ENCODE results near the gene TRIM3. TPM values are rescaled to one million over a fixed set of nuclear protein-coding genes. Genes with fewer than 3 reads are reported as not detected.
A peak's percentile ranks its signal among the peaks of the same experiment; 100 is the strongest.

Gene TRIM3
- total RNA-seq, 1 experiment from 2014 or later = 24.9 TPM

DNA sequence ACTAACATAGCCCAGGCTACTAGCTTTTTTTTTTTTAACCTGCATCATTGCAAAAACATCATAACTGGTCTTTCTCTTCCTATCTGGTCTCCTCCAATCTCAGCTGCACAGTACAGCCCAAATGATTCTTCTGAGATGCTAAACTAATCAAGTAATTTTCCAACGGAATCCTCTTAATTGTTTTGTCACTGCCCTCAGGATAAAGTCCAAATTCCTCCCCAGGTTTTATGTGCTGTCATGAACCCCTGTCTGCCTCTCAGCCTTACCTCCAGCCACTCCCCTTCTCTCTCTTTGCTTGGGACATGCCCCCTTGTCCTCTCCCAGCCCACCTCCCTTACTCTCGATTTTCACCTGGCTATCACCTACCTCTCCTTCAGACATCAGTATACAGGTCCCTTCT, 67.4 kb downstream of the TRIM3 start:
- H3K4me3 ChIP-seq (ENCODE audit: insufficient read depth, low read depth, low read length) = no peak overlapping the region
- H3K27me3 ChIP-seq (ENCODE audit: control insufficient read depth, insufficient read depth, low read length) = no peaks in the 10 kb centered on the region
- DNase-seq = no peak
- H3K36me3 ChIP-seq (replicated peaks; ENCODE audit: control insufficient read depth, insufficient read depth, low read length) = peaks cover 1% of the 10 kb centered on the region; the same call in 1 of the 2 replicates

DNA sequence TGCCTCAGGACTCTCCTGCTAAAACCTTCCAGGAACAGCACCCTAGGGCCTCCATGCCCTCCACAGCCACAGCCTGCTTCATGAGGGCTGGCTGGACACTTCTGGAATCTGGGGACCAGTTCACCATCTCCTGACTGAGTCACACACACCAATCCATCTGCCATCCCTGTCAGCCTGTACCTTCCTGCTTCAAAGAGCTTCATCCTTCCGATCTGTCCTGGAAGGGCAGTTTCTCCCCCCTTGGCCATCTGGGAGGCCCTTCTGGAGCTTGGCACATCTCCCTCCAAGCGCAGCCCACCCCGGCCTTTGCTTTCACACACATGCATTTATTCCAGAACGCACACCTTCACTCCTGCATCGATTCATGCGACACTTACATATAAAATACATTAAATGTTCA, 67.9 kb downstream of the TRIM3 start:
- DNase-seq = peak; percentile 37
- H3K4me3 ChIP-seq (ENCODE audit: insufficient read depth, low read depth, low read length) = no peak overlapping the region

GRCh38 chr11:6405052-6405667, 68.6 kb downstream of the TRIM3 start:
- H3K36me3 ChIP-seq (replicated peaks; ENCODE audit: control insufficient read depth, insufficient read depth, low read length) = peaks cover 1% of the 10 kb centered on the region; the same call in 1 of the 2 replicates
- peak; percentile 97 for DNase-seq
- no peak overlapping the region for H3K4me3 ChIP-seq (ENCODE audit: insufficient read depth, low read depth, low read length)
- no peaks in the 10 kb centered on the region for H3K27me3 ChIP-seq (ENCODE audit: control insufficient read depth, insufficient read depth, low read length)

More for the DNA sequence above, 67.9 kb downstream of the TRIM3 start:
- H3K27me3 ChIP-seq (ENCODE audit: control insufficient read depth, insufficient read depth, low read length) = no peaks in the 10 kb centered on the region
- peaks cover 1% of the 10 kb centered on the region; the same call in 1 of the 2 replicates for H3K36me3 ChIP-seq (replicated peaks; ENCODE audit: control insufficient read depth, insufficient read depth, low read length)

DNA sequence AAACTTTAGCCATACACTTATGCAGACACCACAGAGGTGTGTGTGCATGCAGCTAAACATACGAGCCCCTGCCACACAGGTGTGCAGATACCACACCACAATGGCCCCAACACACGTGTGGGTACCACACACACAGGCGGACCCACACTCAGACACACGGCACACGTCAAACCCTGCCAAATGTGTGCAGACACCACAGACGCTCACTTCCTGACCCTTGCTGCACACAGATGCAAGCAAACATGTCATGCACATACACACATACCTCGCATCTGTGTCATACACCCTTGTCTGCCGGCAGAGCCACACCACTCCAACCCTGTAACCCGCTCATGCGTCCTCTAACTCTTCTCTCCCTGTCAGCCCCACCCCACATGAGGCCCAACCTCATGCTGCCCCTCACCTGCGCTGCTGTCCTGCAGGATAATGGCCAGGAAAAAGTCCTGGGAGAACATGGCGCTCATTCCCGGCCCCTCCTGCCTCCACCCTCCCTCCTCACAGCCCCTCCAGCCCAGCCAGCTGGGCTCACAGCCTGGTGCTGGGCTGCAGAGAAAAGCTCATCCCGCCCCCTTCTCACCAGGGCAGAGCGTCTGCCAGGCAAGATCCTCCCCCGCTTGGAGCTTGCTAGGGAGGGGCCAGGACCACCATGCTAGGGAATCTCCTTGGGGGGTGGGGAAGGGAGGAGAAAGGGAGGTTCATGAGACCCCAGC, 69.2 kb downstream of the TRIM3 start:
- peak; percentile 84 for DNase-seq
- peaks cover 1% of the 10 kb centered on the region; the same call in 1 of the 2 replicates for H3K36me3 ChIP-seq (replicated peaks; ENCODE audit: control insufficient read depth, insufficient read depth, low read length)
- H3K27me3 ChIP-seq (ENCODE audit: control insufficient read depth, insufficient read depth, low read length) = no peaks in the 10 kb centered on the region
- no peak overlapping the region for H3K4me3 ChIP-seq (ENCODE audit: insufficient read depth, low read depth, low read length)

DNA sequence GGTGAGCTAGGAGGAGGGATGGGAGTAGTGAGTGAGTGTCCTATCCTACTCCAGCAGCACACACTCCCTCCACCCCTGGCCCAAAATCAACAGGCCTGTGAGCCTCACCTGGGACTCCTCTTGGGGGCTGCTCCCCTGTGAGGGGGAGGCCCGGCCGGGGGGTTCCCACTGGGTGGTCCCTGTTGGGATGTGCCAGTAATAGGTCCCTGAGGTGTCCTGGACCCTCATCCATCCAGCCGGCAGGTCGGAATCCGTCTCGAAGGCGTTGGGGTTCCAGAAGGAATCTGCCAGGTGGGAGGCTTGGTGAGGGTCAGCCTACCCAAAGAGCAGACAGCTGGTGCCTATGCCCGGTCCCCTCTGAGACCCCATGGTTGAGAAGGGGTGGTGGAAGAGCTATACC, 70.2 kb downstream of the TRIM3 start:
- H3K4me3 ChIP-seq (ENCODE audit: insufficient read depth, low read depth, low read length) = no peak overlapping the region
- DNase-seq = no peak
- no peaks in the 10 kb centered on the region for H3K27me3 ChIP-seq (ENCODE audit: control insufficient read depth, insufficient read depth, low read length)
- H3K36me3 ChIP-seq (replicated peaks; ENCODE audit: control insufficient read depth, insufficient read depth, low read length) = peaks cover 1% of the 10 kb centered on the region; the same call in 1 of the 2 replicates

DNA sequence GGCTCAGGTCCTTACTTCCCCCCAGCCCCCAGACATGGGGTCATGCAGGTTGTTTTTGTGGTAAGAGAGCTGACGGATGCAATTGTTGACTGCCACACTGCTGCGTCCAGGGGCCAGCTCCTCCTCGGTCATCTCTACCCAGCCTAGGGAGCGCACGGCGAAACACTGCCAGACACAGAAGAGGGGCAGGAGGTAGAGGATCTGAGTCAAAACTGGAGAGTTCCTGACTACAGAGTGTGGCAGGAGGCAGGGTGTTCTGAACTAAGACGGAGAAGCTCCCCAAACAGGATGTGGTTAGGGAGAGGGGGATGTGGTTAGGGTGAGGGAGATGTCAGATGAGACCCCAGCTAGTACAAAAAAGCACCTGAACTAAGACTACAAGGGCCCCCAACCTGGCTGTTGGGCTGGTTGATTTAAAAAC, 71.2 kb downstream of the TRIM3 start:
- H3K27me3 ChIP-seq (ENCODE audit: control insufficient read depth, insufficient read depth, low read length) = no peaks in the 10 kb centered on the region
- DNase-seq = peak; percentile 8
- no peak overlapping the region for H3K4me3 ChIP-seq (ENCODE audit: insufficient read depth, low read depth, low read length)
- H3K36me3 ChIP-seq (replicated peaks; ENCODE audit: control insufficient read depth, insufficient read depth, low read length) = peaks cover 1% of the 10 kb centered on the region; the same call in 1 of the 2 replicates

GRCh38 chr11:6402061-6402470, 71.7 kb downstream of the TRIM3 start:
- Histone ChIP-seq H3K27me3 (ENCODE audit: control insufficient read depth, insufficient read depth, low read length) (no peaks in the 10 kb centered on the region), H3K36me3 (replicated peaks; ENCODE audit: control insufficient read depth, insufficient read depth, low read length) (peaks cover 1% of the 10 kb centered on the region; the same call in 1 of the 2 replicates), H3K4me3 (ENCODE audit: insufficient read depth, low read depth, low read length) (no peak overlapping the region)
- DNase-seq = no peak

- Histone ChIP-seq H3K27me3 (ENCODE audit: control insufficient read depth, insufficient read depth, low read length) (no peaks in the 10 kb centered on the region), H3K36me3 (replicated peaks; ENCODE audit: control insufficient read depth, insufficient read depth, low read length) (peaks cover 1% of the 10 kb centered on the region; the same call in 1 of the 2 replicates), H3K4me3 (ENCODE audit: insufficient read depth, low read depth, low read length) (no peak overlapping the region)
- DNase-seq = no peak
These were observed 72.3 kb downstream of the TRIM3 start for GRCh38 chr11:6401464-6401863.

- DNase-seq = no peak
- Histone ChIP-seq H3K4me3 (ENCODE audit: insufficient read depth, low read depth, low read length) (no peak overlapping the region), H3K36me3 (replicated peaks; ENCODE audit: control insufficient read depth, insufficient read depth, low read length) (peaks cover 1% of the 10 kb centered on the region; the same call in 1 of the 2 replicates), H3K27me3 (ENCODE audit: control insufficient read depth, insufficient read depth, low read length) (no peaks in the 10 kb centered on the region)
These were observed 73.1 kb downstream of the TRIM3 start for GRCh38 chr11:6400431-6401345.

Other genes starting within 250 kb of the TRIM3 start
- gene FHIP1B, start 239.3 kb downstream of the TRIM3 start, total RNA-seq (2014; rRNA removed; shearing (Covaris generic)) = 27.9 and 38.3 TPM in 2 replicates
- gene CNGA4, start 234.9 kb downstream of the TRIM3 start, total RNA-seq (2014; rRNA removed; shearing (Covaris generic)) = 0.17 and 0.67 TPM in 2 replicates
- 12.0 and 29.4 TPM in 2 replicates for gene CCKBR, start 214.1 kb downstream of the TRIM3 start, total RNA-seq (2014; rRNA removed; shearing (Covaris generic))
- gene CAVIN3, start 153.4 kb downstream of the TRIM3 start, total RNA-seq (2014; rRNA removed; shearing (Covaris generic)) = 93.4 and 179 TPM in 2 replicates
- 6.2 and 13.3 TPM in 2 replicates for gene SMPD1, start 83.5 kb downstream of the TRIM3 start, total RNA-seq (2014; rRNA removed; shearing (Covaris generic))
- gene APBB1, start 54.8 kb downstream of the TRIM3 start, total RNA-seq (2014; rRNA removed; shearing (Covaris generic)) = 42.5 and 57.2 TPM in 2 replicates
- gene HPX, start 33.0 kb downstream of the TRIM3 start, total RNA-seq (2014; rRNA removed; shearing (Covaris generic)) = 3.2 TPM in 1 of 2 replicates, not detected in the other
- gene ARFIP2, start 7.4 kb upstream of the TRIM3 start, total RNA-seq (2014; rRNA removed; shearing (Covaris generic)) = 56.0 and 57.1 TPM in 2 replicates
- gene TIMM10B, start 7.6 kb upstream of the TRIM3 start, total RNA-seq (2014; rRNA removed; shearing (Covaris generic)) = 23.1 and 24.9 TPM in 2 replicates
- 5.9 and 11.2 TPM in 2 replicates for gene DNHD1, start 23.3 kb upstream of the TRIM3 start, total RNA-seq (2014; rRNA removed; shearing (Covaris generic))
- gene RRP8, start 129.7 kb upstream of the TRIM3 start, total RNA-seq (2014; rRNA removed; shearing (Covaris generic)) = 18.0 and 20.1 TPM in 2 replicates
- 114 and 130 TPM in 2 replicates for gene ILK, start 129.8 kb upstream of the TRIM3 start, total RNA-seq (2014; rRNA removed; shearing (Covaris generic))
- gene TAF10, start 138.3 kb upstream of the TRIM3 start, total RNA-seq (2014; rRNA removed; shearing (Covaris generic)) = 121 and 198 TPM in 2 replicates
- gene TPP1, start 145.5 kb upstream of the TRIM3 start, total RNA-seq (2014; rRNA removed; shearing (Covaris generic)) = 13.9 and 17.1 TPM in 2 replicates
- 15.7 and 16.8 TPM in 2 replicates for gene DCHS1, start 181.9 kb upstream of the TRIM3 start, total RNA-seq (2014; rRNA removed; shearing (Covaris generic))
- 72.9 and 110 TPM in 2 replicates for gene MRPL17, start 209.4 kb upstream of the TRIM3 start, total RNA-seq (2014; rRNA removed; shearing (Covaris generic))

All from H7 (cell line).